ENCODE data around the gene ZMYM3. TPM values are rescaled to one million over a fixed set of nuclear protein-coding genes. Genes with fewer than 3 reads are reported as not detected.

ZMYM3 gene
- total and polyA plus RNA-seq, 2 of the 4 experiments (the other 2 are of a cell fraction): 10.0 to 28.1 TPM

DNA sequence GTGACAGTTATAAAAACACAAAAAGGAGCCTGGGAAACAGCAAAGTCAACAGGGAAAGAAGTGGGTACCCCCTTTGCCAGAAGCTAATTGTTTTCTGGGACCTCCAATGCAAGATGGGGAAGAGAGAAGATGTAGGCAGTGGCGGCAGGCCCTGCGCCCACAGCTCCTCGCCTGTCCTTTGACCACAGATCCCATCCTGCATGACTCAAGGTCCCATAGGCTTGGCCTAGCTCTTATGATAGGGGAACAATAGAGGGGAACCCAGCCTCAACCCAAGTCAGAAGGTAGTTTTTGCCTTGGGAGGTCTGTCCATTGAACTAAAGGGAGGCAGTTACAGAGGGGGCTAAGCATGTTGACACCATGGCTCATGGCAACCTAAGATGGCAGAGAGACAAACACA, 14.2 kb downstream of the ZMYM3 start:
- Histone ChIP-seq H2AK9ac (replicated peaks; ENCODE audit: low read depth, low read length, poor library complexity) (no peak overlapping the region), H2AFZ (replicated peaks; ENCODE audit: low read length, poor library complexity) (no peak overlapping the region), H2BK120ac (ENCODE audit: low read depth, low read length) (no peak overlapping the region), H4K5ac (ENCODE audit: low read depth, low read length) (no peak overlapping the region), H3K4ac (ENCODE audit: low read depth, low read length) (no peak overlapping the region), H3K9ac (ENCODE audit: low read depth, low read length) (no peak overlapping the region), H3K9me1 (ENCODE audit: insufficient read depth, low read length) (no peaks in the 10 kb centered on the region), H4K20me1 (ENCODE audit: insufficient read depth, low read length) (no peaks in the 10 kb centered on the region), H3K27ac (ENCODE audit: insufficient read depth, low read length) (no peak overlapping the region), H4K91ac (ENCODE audit: insufficient read depth, low read depth, low read length) (no peak overlapping the region), H3K4me2 (ENCODE audit: low read depth, low read length) (no peak overlapping the region), H3K23ac (ENCODE audit: low read depth, low read length) (no peak overlapping the region), H3K27me3 (ENCODE audit: control insufficient read depth, insufficient read depth, low read length) (no peaks in the 10 kb centered on the region; the same call in none of the 2 replicates), H2BK5ac (ENCODE audit: low read depth, low read length, poor library complexity, severe bottlenecking) (no peak overlapping the region), H3K9me3 (ENCODE audit: control insufficient read depth, insufficient read depth, low read length) (no peaks in the 10 kb centered on the region), H3K18ac (ENCODE audit: low read depth, low read length) (no peak overlapping the region), H2BK15ac (ENCODE audit: low read depth, low read length) (no peak overlapping the region), H4K8ac (ENCODE audit: low read depth in 2 of 2, low read length in 2 of 2) (no peak overlapping the region), H2AK5ac (ENCODE audit: low read depth, low read length) (no peak overlapping the region), H3K79me1 (ENCODE audit: low read depth in 1 of 2, low read length in 2 of 2) (no peaks in the 10 kb centered on the region), H3K36me3 (ENCODE audit: control insufficient read depth, insufficient read depth, low read length) (peaks cover 25% of the 10 kb centered on the region), H3K56ac (ENCODE audit: extremely low read depth, insufficient read depth, low read length) (no peak overlapping the region), H2BK20ac (ENCODE audit: low read depth, low read length) (no peak overlapping the region), H3K4me1 (ENCODE audit: control insufficient read depth, insufficient read depth, low read length) (no peaks in the 10 kb centered on the region), H3K14ac (replicated peaks; ENCODE audit: low read depth, low read length) (no peak overlapping the region), H3K4me3 (ENCODE audit: insufficient read depth, low read depth, low read length) (no peak overlapping the region)
- WGBS, 2 experiments (ENCODE audit: extremely low coverage in 2 of 2, insufficient read length in 1 of 2): no CpG with 5 or more reads among the region's 3 CpGs
- no peak for DNase-seq
- no peak for TF ChIP-seq MXI1 (IDR thresholded peaks at IDR 0.05; ENCODE audit: borderline replicate concordance, low read depth, low read length)
- no peak for TF ChIP-seq ELK1 (IDR thresholded peaks at IDR 0.05; ENCODE audit: borderline replicate concordance, low read depth, low read length)
- no peak for TF ChIP-seq CHD1 (IDR thresholded peaks at IDR 0.05; ENCODE audit: low read depth, low read length)
- TF ChIP-seq BHLHE40 (IDR thresholded peaks at IDR 0.05; ENCODE audit: low read depth, low read length): no peak
- no peak for TF ChIP-seq RFX5 (IDR thresholded peaks at IDR 0.05; ENCODE audit: low read depth, low read length)
- TF ChIP-seq, protein P1, sequence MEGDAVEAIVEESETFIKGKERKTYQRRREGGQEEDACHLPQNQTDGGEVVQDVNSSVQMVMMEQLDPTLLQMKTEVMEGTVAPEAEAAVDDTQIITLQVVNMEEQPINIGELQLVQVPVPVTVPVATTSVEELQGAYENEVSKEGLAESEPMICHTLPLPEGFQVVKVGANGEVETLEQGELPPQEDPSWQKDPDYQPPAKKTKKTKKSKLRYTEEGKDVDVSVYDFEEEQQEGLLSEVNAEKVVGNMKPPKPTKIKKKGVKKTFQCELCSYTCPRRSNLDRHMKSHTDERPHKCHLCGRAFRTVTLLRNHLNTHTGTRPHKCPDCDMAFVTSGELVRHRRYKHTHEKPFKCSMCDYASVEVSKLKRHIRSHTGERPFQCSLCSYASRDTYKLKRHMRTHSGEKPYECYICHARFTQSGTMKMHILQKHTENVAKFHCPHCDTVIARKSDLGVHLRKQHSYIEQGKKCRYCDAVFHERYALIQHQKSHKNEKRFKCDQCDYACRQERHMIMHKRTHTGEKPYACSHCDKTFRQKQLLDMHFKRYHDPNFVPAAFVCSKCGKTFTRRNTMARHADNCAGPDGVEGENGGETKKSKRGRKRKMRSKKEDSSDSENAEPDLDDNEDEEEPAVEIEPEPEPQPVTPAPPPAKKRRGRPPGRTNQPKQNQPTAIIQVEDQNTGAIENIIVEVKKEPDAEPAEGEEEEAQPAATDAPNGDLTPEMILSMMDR (conservative IDR thresholded peaks at IDR 0.05; ENCODE audit: low read depth, low read length): no peak
- no peak for TF ChIP-seq MAFK (IDR thresholded peaks at IDR 0.05; ENCODE audit: low read depth, low read length)
- TF ChIP-seq, protein P2, sequence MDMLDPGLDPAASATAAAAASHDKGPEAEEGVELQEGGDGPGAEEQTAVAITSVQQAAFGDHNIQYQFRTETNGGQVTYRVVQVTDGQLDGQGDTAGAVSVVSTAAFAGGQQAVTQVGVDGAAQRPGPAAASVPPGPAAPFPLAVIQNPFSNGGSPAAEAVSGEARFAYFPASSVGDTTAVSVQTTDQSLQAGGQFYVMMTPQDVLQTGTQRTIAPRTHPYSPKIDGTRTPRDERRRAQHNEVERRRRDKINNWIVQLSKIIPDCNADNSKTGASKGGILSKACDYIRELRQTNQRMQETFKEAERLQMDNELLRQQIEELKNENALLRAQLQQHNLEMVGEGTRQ (IDR thresholded peaks at IDR 0.05; ENCODE audit: low read depth, low read length): no peak
- TF ChIP-seq FOS (IDR thresholded peaks at IDR 0.05; ENCODE audit: low read depth, low read length): no peak
- no peak for TF ChIP-seq POLR2A (IDR thresholded peaks at IDR 0.05; ENCODE audit: low read depth, low read length)
- no peak for TF ChIP-seq RAD21 (IDR thresholded peaks at IDR 0.05; ENCODE audit: low read length)
- no peak for TF ChIP-seq MAZ (IDR thresholded peaks at IDR 0.05; ENCODE audit: borderline replicate concordance, low read depth, low read length)
- TF ChIP-seq RCOR1 (IDR thresholded peaks at IDR 0.05; ENCODE audit: insufficient replicate concordance, low read length): no peak
- TF ChIP-seq CEBPB (IDR thresholded peaks at IDR 0.05; ENCODE audit: low read depth, low read length): no peak
- no peak for TF ChIP-seq SMC3 (IDR thresholded peaks at IDR 0.05; ENCODE audit: low read depth, low read length)
- no peak for TF ChIP-seq NFE2L2 (IDR thresholded peaks at IDR 0.05; ENCODE audit: low read depth, low read length)
- ATAC-seq (ENCODE audit: low read depth): no peak
- CTCF ChIA-PET: no interaction called here
- intact Hi-C loops (cut with micrococcal nuclease) (loop anchor here (2.0 kb wide), 1 partner anchor 35 kb away; no protein-coding TSS in a partner anchor), dilution Hi-C loops (cut with HindIII; ENCODE audit: low sequenced_read_pairs, unreplicated experiment) (no loop called here), in situ Hi-C loops (cut with MboI; ENCODE audit: low sequenced_read_pairs) (no loop called here)
- TSS peak; percentile 88 for BruUV-seq (replicated peaks)
- POLR2A ChIA-PET (ENCODE audit: unreplicated experiment): no interaction called here

Measured in IMR-90 (cell line).